Right kidney (tissue), 9 donors: Measurements from ENCODE around the gene DOC2B.
"Not testable (repeated sequence)": the region's sequence is repeated elsewhere in the genome, so short reads cannot be mapped to it uniquely, and the experiment has no call there.

ENCODE experiments used
- DNase-seq: peaks from one replicate; pipeline ENCODE4 v3.0.0-alpha.2; 2016
- long read RNA-seq, 8 donors: transcript quantifications; one replicate each; lab custom pipeline, GENCODE V29; 2026

DOC2B gene
- long read RNA-seq, donor 1, full-length matches to known transcripts = 9 of 9 reads
- long read RNA-seq, donor 1, partial matches to known transcripts = 0 of 9 reads
- long read RNA-seq, donor 1, other reads (novel, unspliced or antisense) = 0 of 9 reads
- long read RNA-seq, donor 2, full-length matches to known transcripts = 7 of 7 reads
- long read RNA-seq, donor 2, partial matches to known transcripts = 0 of 7 reads
- long read RNA-seq, donor 2, other reads (novel, unspliced or antisense) = 0 of 7 reads
- long read RNA-seq, donor 3, full-length matches to known transcripts = 4 of 4 reads
- long read RNA-seq, donor 3, partial matches to known transcripts = 0 of 4 reads
- long read RNA-seq, donor 3, other reads (novel, unspliced or antisense) = 0 of 4 reads
- long read RNA-seq, donor 4, full-length matches to known transcripts = 6 of 6 reads
- long read RNA-seq, donor 4, partial matches to known transcripts = 0 of 6 reads
- long read RNA-seq, donor 4, other reads (novel, unspliced or antisense) = 0 of 6 reads
- long read RNA-seq, donor 5, full-length matches to known transcripts = 7 of 7 reads
- long read RNA-seq, donor 5, partial matches to known transcripts = 0 of 7 reads
- long read RNA-seq, donor 5, other reads (novel, unspliced or antisense) = 0 of 7 reads
- long read RNA-seq, donor 6, full-length matches to known transcripts = 7 of 7 reads
- long read RNA-seq, donor 6, partial matches to known transcripts = 0 of 7 reads
- long read RNA-seq, donor 6, other reads (novel, unspliced or antisense) = 0 of 7 reads
- long read RNA-seq, donor 7 = 0 reads
- long read RNA-seq, donor 8, full-length matches to known transcripts = 5 of 5 reads
- long read RNA-seq, donor 8, partial matches to known transcripts = 0 of 5 reads
- long read RNA-seq, donor 8, other reads (novel, unspliced or antisense) = 0 of 5 reads

DNA sequence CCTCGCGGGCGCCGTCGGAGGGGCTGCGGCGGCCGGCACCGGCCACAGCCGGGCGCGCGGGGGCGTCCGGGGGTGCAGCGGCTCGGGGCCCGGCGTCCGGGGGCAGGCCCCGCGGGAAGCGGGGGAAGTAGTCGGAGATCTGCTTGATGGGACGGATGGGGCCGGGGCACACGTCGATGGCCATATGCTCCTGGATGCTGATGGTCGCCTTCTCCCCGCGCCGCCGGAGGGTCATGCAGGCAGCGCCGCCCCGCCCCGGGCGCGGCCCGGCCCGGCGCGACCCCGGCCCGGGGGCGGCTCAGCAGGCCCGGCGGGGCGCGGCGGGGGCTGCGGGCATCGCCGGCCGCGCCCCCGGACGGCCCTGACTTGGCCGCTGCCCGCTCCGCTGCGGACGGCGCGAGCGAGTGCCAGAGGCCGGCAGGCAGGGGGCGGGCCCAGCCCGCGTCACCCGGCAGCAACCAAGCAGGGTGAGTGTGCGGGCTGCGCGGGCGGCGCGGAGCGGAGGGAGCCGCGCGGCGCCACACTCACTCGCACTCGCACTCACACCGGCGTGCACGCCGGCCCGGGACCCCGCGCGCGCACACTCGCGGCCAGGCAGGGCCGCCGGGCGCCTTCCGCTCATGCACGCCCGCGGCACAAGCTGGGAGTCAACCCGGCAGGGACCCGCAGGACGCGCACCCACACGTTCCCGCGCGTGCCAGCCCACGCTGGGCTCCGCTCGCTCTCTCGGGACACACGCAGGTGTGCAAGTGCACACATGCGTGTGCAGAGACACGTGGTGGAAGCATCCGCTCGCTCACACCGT lies at the start of gene DOC2B:
TSS of gene DOC2B (minus strand) at position 406 of the 805 bp plus-strand sequence. CDS start at position 235, 171 bp downstream.
- peak; percentile 62 for DNase-seq

DNA sequence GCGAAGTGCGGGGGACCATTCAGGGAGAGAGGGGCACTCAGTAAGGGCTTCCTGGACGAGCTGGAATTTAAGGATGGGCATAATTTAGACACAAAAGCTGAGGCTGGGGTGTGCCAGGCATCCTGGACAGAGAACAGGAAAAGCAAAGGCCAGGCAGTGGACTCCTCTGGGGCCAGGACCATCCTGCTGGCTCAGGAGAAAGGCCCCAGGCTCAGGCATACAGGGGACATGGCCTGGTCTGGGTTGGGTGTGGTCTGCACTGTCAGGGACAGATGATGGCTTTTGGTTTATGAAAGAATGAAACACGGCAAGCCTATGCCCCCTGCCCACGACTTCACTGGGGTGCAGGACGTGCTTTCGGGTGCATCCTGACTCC lies 48.9 kb upstream of the DOC2B start:
- no peak for DNase-seq

- DNase-seq = no peak
These were observed 48.4 kb upstream of the DOC2B start for GRCh38 chr17:229709-230394.

GRCh38 chr17:228951-229708 lies 47.7 kb upstream of the DOC2B start:
- DNase-seq = no peak

GRCh38 chr17:227946-228615 lies 46.6 kb upstream of the DOC2B start:
- no peak for DNase-seq

GRCh38 chr17:227078-227945 lies 45.9 kb upstream of the DOC2B start:
- DNase-seq = no peak

- no peak for DNase-seq
These were observed 44.9 kb upstream of the DOC2B start for GRCh38 chr17:226108-227077.

DNA sequence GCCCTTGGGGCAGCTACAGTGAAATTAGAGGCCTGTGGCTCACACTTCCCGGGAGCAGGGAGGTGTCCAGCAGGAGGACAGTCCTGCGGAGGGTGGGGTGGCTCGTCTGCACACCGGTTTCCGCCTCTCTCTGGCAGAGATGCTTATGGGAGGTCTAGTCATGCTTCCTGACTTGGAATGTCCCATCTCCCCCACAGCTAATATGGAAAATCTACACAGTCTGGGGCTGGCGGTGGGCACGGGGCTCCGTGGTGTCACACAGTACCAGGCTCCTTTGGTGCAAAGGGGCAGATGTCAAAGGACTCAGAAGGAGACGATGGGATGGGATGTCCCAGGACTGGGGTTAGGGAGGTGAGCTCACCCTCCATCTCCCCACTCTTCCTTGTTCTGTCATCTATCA lies 44.1 kb upstream of the DOC2B start:
- no peak for DNase-seq

DNA sequence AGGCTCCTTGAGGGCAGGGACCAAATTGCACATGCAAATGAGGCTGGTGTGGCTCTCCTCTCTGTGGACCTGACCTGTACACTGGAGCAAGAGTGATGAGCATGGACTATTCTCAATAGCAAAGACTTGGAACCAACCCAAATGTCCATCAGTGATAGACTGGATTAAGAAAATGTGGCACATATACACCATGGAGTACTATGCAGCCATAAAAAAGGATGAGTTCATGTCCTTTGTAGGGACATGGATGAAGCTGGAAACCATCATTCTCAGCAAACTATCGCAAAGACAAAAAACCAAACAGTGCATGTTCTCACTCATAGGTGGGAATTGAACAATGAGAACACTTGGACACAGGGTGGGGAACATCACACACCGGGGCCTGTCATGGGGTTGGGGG lies 43.1 kb upstream of the DOC2B start:
- DNase-seq = not testable (repeated sequence)

DNA sequence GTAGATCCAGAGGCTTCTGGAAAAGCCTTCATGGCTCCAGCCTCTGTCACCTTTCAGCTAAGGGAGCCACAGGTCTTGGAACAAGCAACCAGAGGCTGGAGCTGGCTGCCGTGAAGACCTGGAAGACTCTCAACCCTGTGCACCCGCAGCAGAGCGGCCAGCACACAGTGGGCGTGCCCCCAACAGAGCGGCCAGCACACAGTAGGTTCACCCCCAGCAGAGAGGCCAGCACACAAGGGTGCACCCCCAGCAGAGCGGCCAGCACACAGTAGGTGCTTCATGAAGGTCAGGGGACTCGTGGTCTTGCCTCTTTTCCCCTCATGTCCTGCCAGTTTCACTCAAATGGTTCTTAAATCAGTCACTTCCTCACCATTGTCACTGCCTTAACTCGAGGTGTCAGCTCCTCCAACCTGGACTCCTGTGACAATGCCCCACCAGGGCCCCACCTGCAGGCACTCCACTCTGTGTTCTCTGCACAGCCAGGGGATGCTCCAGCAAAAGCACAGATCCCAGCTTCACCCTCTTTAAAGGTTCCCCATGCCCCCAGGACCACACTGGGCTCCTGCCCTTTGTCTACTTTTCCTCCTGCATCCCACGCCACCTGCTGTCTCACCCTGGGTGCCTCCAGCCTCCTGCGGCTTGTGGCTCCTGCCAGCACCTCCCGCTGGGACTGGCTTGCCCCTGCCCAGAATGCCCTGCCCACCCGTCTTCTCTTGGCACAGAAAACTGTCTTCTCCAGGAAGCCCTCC lies 42.4 kb upstream of the DOC2B start:
- no peak for DNase-seq

DNA sequence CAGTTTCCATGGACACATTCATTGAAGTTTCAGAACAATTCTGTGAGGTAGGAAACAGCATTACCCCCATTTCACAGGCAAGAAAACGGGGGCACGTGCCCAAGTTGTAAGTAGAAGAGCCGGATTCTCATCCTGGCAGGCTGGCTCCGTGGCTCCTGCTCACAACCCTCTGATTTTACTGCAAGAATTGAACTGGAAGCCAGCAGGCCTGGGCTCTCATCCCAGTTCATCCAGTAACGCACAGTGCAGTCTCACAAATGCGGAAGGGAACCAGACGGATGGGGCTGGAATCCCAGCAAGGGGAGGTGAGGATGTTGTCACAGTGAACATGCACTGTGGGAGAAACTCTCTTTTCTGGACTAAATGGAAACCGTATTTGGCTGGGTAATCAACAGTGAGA lies 40.7 kb upstream of the DOC2B start:
- no peak for DNase-seq

GRCh38 chr17:219696-220095 lies 38.2 kb upstream of the DOC2B start:
- DNase-seq = no peak

DNA sequence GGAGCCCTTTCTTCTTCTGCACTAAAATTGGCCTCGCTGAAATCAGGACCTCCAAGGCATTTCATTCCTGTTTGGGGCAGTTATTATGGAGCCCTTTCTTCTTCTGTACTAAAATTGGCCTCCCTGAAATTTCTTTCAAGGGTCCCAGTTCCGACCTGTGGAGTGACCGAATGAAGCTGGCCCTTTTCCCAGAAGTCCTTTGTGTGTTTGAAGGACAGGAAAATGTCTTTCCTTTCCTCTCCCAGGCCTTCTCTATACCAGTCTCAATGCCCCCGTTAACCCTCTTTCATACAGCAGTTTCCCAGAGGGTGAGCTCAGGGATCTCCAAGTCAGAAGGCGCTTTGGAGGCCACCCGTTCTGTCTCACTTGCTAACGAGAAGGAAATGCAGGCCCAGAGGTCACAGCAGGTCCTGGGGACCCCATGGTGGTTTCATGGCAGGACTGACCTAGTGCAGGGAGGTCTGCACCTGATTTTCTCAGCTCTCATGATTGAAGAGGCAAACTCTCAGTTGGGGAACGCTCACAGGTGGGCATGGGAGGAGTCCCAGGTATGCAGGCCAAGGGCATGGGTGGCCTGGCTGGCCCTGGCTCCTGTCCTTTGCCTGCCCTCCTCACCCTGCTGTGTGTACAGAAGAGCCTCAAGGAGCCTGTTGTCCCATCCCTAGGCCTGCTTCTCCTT lies 37.1 kb upstream of the DOC2B start:
- no peak for DNase-seq

GRCh38 chr17:216625-217024 lies 35.2 kb upstream of the DOC2B start:
- DNase-seq = no peak

- not testable (repeated sequence) for DNase-seq
These were observed 34.4 kb upstream of the DOC2B start for GRCh38 chr17:215563-216478.

- no peak for DNase-seq
These were observed 33.5 kb upstream of the DOC2B start for GRCh38 chr17:214881-215331.
